Measurements from ENCODE around the gene PLIN3. TPM values are rescaled to one million over a fixed set of nuclear protein-coding genes. Genes with fewer than 3 reads are reported as not detected.
"Not testable (repeated sequence)": the region's sequence is repeated elsewhere in the genome, so short reads cannot be mapped to it uniquely, and the experiment has no call there.

Gene PLIN3
- total and polyA plus RNA-seq, 2 donors: 32.3 to 74.9 TPM

DNA sequence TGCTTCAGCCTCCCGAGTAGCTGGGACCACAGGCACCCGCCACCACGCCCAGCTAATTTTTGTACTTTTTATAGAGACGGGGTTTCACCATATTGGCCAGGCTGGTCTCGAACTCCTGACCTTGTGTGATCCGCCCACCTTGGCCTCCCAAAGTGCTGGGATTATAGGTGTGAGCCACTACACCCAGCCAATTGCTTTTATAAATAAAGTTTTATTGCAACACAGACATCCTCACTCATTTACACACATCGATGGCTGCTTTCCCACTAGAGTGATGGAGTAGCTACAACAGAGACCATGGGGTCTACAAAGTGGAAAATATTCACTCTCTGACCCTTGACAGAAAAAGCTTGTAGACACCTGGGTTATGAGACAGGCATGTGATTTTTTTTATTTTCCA lies 45.1 kb downstream of the PLIN3 start:
- H3K27ac ChIP-seq (ENCODE audit: low read depth); H3K36me3 ChIP-seq (ENCODE audit: insufficient read depth); DNase-seq (ENCODE audit: extremely low spot score); H3K4me1 ChIP-seq (ENCODE audit: insufficient read depth); H3K4me3 ChIP-seq (ENCODE audit: low read depth, low read length): not testable (repeated sequence)
- 96% methylated on average over 7 of the region's 7 CpGs for WGBS

DNA sequence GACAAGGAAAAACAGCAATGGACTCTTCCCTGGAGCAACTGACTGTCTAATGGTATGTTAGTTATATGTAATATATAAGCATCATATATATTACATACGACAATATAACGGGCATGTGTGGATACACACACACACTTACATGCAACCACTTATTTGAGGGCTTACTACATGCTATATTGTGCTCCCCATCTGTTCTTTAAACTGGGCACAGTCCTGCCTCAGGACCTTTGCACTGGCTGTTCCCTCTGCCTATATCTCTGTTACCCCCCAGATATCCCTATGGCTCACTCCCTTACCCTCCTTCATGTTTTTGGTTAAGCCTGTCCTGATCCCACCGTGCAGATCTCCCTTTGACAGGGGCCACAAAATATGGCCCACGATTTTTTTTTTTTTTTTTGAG lies 46.2 kb downstream of the PLIN3 start:
- H3K27ac ChIP-seq (ENCODE audit: low read depth): no peak overlapping the region
- DNase-seq (ENCODE audit: extremely low spot score): no peak
- H3K36me3 ChIP-seq (ENCODE audit: insufficient read depth): peaks cover 2% of the 10 kb centered on the region
- no peak overlapping the region for H3K4me3 ChIP-seq (ENCODE audit: low read depth, low read length)
- WGBS: 69% methylated on average over 4 of the region's 4 CpGs
- H3K4me1 ChIP-seq (ENCODE audit: insufficient read depth): no peaks in the 10 kb centered on the region

DNA sequence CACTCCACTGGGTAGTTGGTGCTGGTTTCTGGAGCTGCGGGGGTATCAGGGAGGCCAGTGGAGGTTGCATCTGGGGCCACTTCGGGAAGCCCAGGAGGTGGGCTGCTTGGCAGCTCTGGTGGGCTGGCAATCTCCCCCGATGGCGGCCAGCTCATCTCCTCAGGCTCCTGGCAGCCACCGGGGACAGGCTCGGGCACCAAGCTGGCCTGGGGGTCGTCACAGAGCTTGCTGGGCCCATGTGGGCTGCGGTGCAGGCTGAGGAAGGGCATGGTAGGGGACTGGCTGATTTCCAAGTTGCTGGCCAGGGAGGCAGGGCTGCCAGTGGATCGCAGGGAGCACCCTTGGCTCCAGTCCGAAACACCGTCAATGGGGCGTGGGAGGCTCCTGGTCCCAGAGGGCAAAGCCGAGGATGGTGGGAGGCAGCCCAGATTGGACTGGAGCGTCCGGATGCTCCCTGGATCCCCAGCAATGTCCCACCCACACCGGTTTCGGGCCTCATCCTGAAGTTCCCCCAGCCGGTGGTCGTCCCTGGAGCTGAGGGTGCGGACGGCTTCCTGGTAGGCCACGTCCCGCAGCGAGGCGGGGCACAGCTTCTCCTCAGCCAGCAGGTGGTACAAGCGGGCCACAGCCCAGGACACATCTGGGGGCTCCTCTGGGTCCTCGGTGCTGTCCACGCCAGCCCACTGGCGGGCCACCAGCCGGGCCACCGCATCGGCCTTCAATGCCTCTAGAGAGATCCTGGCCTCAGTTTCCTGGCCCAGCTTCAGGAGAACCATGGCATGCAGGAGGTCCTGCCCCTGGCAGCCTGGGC lies 49.8 kb downstream of the PLIN3 start:
- no peaks in the 10 kb centered on the region for H3K4me1 ChIP-seq (ENCODE audit: insufficient read depth)
- no peak overlapping the region for H3K4me3 ChIP-seq (ENCODE audit: low read depth, low read length)
- H3K27ac ChIP-seq (ENCODE audit: low read depth): no peak overlapping the region
- WGBS: 92% methylated on average over 32 of the region's 32 CpGs
- no peak for DNase-seq (ENCODE audit: extremely low spot score)
- peaks cover 2% of the 10 kb centered on the region for H3K36me3 ChIP-seq (ENCODE audit: insufficient read depth)

DNA sequence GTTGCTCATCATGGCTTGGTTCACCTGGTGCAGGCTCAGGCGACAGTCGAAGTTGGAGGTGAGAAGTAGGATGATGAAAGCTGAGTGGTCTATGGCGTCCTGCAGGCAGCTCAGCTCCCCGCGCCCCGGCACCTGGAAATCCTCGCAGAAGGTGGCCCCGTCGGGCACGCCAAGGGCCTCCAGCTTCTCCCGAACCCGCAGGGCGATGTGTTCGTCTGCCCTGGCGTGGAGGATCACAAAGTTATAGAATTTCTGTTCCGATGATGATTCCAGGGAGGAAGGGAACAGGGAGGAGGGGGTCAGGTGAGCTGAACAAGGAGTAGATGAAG lies 50.6 kb downstream of the PLIN3 start:
- H3K36me3 ChIP-seq (ENCODE audit: insufficient read depth): peaks cover 2% of the 10 kb centered on the region
- no peak overlapping the region for H3K4me3 ChIP-seq (ENCODE audit: low read depth, low read length)
- no peaks in the 10 kb centered on the region for H3K4me1 ChIP-seq (ENCODE audit: insufficient read depth)
- H3K27ac ChIP-seq (ENCODE audit: low read depth): no peak overlapping the region
- no peak for DNase-seq (ENCODE audit: extremely low spot score)
- whole genome bisulfite sequencing: 94% methylated on average over 16 of the region's 16 CpGs

DNA sequence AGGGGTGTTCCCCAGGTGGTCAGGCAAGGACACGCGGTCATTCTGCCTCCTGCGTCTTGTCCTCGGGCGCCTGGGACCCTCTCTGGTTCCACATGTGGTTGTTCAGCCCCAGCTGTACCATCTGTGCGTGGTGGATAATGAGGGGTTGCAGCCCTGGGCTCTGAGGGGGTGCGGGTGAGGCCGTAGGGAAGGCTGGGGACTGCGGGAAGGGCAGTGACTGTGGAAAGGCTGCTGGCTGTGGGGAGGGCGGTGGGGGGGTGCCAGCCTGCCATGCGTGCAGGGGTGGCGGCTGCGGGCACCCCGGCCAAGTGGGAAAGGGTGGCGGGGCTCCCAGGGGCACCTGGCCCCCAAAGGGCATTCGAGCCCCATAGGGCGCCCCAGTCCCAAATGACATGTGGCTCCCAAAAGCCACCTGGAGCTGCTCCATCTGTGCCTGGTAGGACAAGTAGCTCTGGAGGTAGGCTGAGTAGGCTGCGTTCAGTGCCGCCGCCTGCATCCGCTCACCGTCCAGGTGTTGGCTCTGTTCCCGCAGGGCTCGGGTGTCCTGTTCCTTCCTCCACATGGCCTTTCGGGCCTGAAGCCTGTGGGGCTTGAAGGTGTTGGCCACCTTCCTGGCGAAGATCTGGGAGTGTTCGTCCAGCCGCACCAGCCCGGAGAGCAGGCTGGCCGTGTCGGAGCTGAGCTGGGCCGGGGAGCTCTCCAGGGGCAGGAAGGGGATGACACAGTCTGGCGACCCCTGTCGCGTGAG lies 51.1 kb downstream of the PLIN3 start:
- no peak overlapping the region for H3K4me3 ChIP-seq (ENCODE audit: low read depth, low read length)
- no peaks in the 10 kb centered on the region for H3K4me1 ChIP-seq (ENCODE audit: insufficient read depth)
- peaks cover 2% of the 10 kb centered on the region for H3K36me3 ChIP-seq (ENCODE audit: insufficient read depth)
- H3K27ac ChIP-seq (ENCODE audit: low read depth): no peak overlapping the region
- 93% methylated on average over 35 of the region's 35 CpGs for WGBS
- no peak for DNase-seq (ENCODE audit: extremely low spot score)

DNA sequence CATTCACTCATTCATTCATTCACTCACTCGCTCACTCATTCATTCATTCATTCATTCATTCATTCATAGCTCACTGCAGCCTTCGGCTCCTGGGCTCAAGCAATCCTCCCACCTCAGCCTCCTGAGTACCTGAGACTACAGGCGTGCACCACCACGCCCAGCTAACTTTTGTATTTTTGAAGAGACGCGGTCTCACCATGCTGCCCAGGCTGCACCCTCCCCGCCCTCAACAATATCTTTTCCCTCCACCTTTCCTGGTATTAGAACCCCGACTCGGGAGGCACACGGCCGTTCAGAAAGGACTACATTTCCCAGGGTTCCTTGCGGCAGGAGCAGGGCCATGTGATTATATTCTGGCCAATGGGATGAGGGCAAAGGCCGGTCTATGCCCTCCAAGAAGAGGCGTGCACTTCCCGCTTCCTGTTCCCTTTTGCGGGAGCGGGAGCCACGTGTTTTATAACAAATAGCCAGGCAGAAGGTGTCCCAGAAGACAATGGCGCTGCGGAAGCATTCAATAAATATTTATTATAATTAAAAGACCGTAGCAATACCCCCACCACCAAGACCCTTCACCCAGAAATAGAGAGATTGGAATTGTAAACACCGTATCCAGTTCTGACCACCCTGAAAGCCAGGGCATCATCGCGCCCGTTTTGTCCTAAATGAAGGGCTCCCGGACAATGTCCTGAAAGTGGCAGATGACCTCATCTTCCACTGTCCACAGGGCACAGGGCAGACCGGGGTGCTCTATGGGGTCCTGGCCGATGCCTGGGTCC lies 51.9 kb downstream of the PLIN3 start:
- Histone ChIP-seq H3K36me3 (ENCODE audit: insufficient read depth) (peaks cover 2% of the 10 kb centered on the region), H3K4me1 (ENCODE audit: insufficient read depth) (no peaks in the 10 kb centered on the region), H3K27ac (ENCODE audit: low read depth) (no peak overlapping the region), H3K4me3 (ENCODE audit: low read depth, low read length) (no peak overlapping the region)
- WGBS: 29% methylated on average over 28 of the region's 28 CpGs
- DNase-seq (ENCODE audit: extremely low spot score): peak; percentile 87

DNA sequence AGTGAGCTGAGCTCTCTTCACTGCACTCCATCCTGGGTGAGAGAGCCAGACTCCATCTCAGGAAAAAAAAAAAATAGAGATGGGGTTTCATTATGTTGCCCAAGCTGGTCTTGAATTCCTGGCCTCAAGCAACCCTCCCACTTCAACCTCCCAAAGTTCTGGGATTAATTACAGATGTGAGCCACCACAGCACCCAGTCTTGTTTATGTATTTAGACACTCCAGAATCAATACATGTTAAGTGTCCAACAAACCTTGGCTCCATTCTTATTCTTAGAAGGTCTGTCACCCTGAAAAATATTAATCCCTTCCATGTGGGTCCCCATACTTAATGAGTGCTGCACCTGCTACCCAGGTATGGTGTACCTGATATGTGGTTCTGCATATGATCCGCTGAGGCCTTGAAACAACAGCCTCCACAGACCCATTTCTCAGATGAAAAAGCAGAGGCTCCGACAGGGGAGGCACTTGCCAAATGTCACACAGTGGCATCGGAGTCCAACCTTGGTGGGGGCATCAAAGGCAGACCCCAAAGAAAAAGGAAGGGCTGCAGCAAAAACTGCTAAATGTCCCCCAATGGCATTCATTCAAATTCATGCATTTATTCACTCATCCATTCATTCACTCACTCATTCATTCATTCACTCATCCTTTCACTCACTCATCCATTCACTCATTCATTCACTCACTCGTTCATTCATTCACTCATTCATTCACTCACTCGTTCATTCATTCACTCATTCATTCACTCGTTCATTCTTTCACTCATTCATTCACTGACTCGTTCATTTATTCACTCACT lies 52.6 kb downstream of the PLIN3 start:
- WGBS: 74% methylated on average over 7 of the region's 7 CpGs
- H3K27ac ChIP-seq (ENCODE audit: low read depth): no peak overlapping the region
- DNase-seq (ENCODE audit: extremely low spot score): no peak
- H3K4me3 ChIP-seq (ENCODE audit: low read depth, low read length): no peak overlapping the region
- no peaks in the 10 kb centered on the region for H3K4me1 ChIP-seq (ENCODE audit: insufficient read depth)
- peaks cover 2% of the 10 kb centered on the region for H3K36me3 ChIP-seq (ENCODE audit: insufficient read depth)

DNA sequence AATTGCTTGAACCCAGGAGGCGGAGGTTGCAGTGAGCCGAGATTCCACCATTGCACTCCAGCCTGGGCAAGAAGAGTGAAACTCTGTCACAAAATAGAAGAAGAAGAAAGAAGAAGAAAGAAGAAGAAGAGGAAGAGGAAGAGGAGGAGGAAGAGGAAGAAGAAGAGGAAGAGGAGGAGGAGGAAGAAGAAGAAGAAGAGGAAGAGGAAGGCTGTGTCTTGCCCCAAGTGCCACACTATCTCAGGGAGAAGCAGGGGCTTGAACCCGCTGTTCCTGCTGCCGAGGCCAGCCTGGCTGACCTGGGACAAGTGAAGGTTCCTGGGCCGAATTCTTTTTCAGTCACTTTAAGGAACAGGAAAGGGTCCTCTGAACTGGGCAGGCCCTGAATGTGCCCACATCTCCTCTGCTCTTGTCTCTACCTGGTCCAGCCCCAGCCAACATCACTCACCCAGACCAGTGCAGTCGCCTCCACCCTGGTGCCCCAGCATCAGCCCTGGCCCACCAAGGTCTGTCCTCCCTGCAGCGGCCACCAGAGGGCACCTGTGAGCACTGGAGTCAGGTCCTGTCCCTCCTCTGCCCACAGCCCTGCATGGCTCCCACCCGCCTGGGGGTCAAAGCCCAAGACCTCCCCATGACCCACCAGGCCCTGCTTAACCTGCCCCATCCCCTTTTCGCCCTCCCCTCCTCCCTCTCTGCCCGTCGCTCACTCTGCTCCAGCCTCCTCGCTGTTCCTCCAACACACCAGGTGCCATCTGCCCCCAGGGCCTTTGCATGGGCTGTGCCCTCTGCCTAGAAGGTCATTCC lies 55.9 kb downstream of the PLIN3 start:
- Histone ChIP-seq H3K4me3 (ENCODE audit: low read depth, low read length) (no peak overlapping the region), H3K4me1 (ENCODE audit: insufficient read depth) (no peaks in the 10 kb centered on the region), H3K36me3 (ENCODE audit: insufficient read depth) (no peaks in the 10 kb centered on the region), H3K27ac (ENCODE audit: low read depth) (no peak overlapping the region)
- no peak for DNase-seq (ENCODE audit: extremely low spot score)
- 71% methylated on average over 12 of the region's 12 CpGs for WGBS

DNA sequence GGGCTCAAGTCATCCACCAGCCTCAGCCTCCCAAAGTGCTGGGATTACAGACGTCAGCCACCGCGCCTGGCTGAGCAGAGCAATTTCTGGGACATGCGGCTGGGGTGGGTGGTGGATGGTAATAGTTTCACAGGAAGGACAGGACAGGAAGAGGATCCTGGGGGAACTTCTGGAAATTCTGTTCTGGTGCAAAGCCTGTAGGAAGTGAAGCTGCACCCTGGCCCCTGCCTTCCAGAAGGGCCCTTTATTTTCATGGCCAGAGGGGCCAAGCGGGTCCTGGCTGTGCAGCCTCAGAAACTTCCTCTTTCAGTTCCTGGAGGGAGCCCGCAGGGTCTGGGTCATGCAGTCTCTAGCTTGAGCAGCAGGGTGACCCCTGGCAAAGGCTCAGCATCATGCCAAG lies 60.3 kb downstream of the PLIN3 start:
- Histone ChIP-seq H3K36me3 (ENCODE audit: insufficient read depth) (no peaks in the 10 kb centered on the region), H3K4me1 (ENCODE audit: insufficient read depth) (peaks cover 1% of the 10 kb centered on the region), H3K27ac (ENCODE audit: low read depth) (no peak overlapping the region), H3K4me3 (ENCODE audit: low read depth, low read length) (no peak overlapping the region)
- 77% methylated on average over 6 of the region's 6 CpGs for WGBS
- DNase-seq (ENCODE audit: extremely low spot score): no peak

DNA sequence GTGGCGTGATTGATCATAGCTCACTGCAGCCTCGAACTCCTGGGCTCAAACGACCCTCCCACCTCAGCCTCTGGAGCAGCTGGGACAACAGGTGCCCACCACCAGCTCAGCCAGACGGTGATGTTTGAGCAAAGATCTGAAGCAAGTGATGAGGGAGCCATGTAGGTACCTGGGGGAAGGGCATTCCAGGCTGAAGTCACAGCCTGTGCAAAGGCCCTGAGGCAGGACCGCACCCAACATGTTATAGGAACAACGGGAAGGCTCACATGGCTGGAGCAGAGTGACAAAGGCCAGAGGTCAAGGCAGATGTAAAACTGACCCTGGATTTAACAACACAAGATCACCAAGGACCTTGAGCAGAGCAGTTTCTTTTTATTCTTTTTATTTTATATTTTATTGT lies 61.1 kb downstream of the PLIN3 start:
- DNase-seq (ENCODE audit: extremely low spot score): no peak
- 87% methylated on average over 6 of the region's 6 CpGs for WGBS
- no peak overlapping the region for H3K4me3 ChIP-seq (ENCODE audit: low read depth, low read length)

DNA sequence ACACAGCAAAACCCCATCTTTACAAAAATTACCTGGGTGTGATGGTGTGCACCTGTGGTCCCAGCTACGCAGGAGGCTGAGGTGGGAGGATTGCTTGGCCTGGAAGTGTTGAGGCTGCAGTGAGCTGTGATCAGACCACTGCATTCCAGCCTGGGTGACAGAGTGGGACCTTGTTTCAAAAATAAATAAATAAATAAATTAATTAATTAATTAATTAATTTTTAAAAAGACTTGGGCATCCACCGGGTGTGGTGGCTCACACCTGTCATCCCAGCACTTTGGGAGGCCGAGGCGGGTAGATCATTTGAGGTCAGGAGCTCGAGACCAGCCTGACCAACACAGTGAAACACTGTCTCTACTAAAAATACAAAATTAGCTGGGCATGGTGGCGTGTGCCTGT lies 62.3 kb downstream of the PLIN3 start:
- H3K36me3 ChIP-seq (ENCODE audit: insufficient read depth); H3K27ac ChIP-seq (ENCODE audit: low read depth); DNase-seq (ENCODE audit: extremely low spot score); H3K4me3 ChIP-seq (ENCODE audit: low read depth, low read length); H3K4me1 ChIP-seq (ENCODE audit: insufficient read depth): not testable (repeated sequence)
- WGBS: 94% methylated on average over 6 of the region's 6 CpGs

More for the DNA sequence above, 61.1 kb downstream of the PLIN3 start:
- Histone ChIP-seq H3K27ac (ENCODE audit: low read depth) (no peak overlapping the region), H3K4me1 (ENCODE audit: insufficient read depth) (peaks cover 1% of the 10 kb centered on the region), H3K36me3 (ENCODE audit: insufficient read depth) (no peaks in the 10 kb centered on the region)

DNA sequence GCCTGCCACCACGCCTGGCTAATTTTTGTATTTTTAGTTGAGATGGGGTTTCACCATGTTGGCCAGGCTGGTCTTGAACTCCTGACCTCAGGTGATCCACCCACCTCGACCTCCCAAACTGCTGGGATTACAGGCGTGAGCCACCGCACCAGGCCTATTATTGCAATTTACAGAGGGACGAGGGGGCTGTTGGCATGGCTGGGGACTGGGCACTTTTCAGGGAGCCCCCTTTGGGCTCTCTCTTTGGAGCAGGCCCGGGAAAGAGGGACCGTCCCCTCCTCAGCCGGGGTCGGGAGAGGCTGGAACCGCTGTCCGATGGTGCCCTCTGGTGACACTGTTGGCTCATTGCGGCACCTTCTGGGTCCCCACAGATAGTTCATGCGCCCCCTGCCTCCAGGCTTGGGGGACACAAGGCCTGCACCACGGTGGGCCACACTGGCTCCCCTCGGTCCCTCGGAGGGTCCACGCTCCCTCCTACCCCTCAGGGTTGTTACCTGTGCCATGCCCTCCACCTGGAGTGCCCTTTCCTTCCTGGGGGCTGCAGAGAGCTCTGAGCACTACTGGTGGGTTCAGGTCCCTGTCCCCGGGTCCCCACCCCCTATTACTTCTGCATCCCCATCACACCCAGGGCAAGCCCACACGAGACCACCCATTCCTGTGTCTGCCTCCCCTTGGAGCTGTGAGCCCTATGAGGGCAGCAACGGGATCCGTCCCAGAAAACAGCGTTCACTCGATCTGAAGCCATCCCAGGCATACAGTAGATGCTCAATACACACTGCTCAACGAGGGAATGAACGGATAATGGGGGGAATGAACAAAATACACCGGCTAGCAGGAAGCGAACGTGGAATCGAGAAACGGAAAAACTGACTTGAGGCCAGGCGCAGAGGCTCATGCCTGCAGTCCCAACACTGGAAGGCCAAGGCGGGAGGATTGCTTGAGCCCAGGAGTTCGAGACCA lies 63.5 kb downstream of the PLIN3 start:
- H3K4me3 ChIP-seq (ENCODE audit: low read depth, low read length): no peak overlapping the region
- WGBS: 47% methylated on average over 33 of the region's 33 CpGs
- DNase-seq (ENCODE audit: extremely low spot score): no peak
- H3K36me3 ChIP-seq (ENCODE audit: insufficient read depth): no peaks in the 10 kb centered on the region
- no peak overlapping the region for H3K27ac ChIP-seq (ENCODE audit: low read depth)
- peaks cover 1% of the 10 kb centered on the region for H3K4me1 ChIP-seq (ENCODE audit: insufficient read depth)

Data from urinary bladder (tissue), 4 donors.